Hepatocyte (in vitro differentiated cells): ENCODE results near the gene IL1RAPL1.

Experiments
- EZH2 ChIP-seq: fragments of 200-600 bp; sonication (generic); IDR thresholded peaks from 2 replicates; pipeline ENCODE4 v1.6.1; 2016; ENCODE audit warnings: antibody characterized with exemption, mild to moderate bottlenecking, borderline replicate concordance
- TF ChIP-seq, protein P1 (sequence below): fragments of 200-600 bp; sonication (generic); IDR thresholded peaks from 2 replicates; pipeline ENCODE4 v1.5.1; 2016; ENCODE audit warnings: antibody characterized with exemption, mild to moderate bottlenecking; ENCODE audit not compliant: poor library complexity

DNA sequence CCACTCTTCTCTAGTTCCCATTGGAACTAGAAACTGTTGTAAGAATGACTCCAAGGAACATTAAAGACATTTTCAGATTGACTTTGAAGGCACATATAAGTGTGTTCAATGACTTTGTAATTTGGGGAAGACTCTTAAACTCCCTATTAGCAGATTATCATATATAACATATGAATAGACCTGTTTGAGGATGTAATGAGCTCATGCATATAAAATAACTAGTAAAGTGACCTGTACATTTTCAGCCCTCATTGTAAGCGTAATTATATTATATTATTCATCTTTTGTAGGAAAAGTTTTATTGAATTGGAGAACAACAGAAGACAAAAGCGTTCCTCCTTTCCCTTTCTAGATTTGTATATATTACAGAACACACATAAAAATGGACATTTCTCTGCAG lies 455.1 kb downstream of the IL1RAPL1 start:
- TF ChIP-seq, protein P1, sequence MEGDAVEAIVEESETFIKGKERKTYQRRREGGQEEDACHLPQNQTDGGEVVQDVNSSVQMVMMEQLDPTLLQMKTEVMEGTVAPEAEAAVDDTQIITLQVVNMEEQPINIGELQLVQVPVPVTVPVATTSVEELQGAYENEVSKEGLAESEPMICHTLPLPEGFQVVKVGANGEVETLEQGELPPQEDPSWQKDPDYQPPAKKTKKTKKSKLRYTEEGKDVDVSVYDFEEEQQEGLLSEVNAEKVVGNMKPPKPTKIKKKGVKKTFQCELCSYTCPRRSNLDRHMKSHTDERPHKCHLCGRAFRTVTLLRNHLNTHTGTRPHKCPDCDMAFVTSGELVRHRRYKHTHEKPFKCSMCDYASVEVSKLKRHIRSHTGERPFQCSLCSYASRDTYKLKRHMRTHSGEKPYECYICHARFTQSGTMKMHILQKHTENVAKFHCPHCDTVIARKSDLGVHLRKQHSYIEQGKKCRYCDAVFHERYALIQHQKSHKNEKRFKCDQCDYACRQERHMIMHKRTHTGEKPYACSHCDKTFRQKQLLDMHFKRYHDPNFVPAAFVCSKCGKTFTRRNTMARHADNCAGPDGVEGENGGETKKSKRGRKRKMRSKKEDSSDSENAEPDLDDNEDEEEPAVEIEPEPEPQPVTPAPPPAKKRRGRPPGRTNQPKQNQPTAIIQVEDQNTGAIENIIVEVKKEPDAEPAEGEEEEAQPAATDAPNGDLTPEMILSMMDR: no peak
- TF ChIP-seq EZH2: no peak
